ENCODE data around the gene HYLS1.

HYLS1 gene

GRCh38 chr11:125932301-125932700 lies 44.8 kb downstream of the HYLS1 start:
- TF ChIP-seq SPI1 (IDR thresholded peaks at IDR 0.05; ENCODE audit: borderline replicate concordance, low read depth), result no peak
- TF ChIP-seq, protein P1, sequence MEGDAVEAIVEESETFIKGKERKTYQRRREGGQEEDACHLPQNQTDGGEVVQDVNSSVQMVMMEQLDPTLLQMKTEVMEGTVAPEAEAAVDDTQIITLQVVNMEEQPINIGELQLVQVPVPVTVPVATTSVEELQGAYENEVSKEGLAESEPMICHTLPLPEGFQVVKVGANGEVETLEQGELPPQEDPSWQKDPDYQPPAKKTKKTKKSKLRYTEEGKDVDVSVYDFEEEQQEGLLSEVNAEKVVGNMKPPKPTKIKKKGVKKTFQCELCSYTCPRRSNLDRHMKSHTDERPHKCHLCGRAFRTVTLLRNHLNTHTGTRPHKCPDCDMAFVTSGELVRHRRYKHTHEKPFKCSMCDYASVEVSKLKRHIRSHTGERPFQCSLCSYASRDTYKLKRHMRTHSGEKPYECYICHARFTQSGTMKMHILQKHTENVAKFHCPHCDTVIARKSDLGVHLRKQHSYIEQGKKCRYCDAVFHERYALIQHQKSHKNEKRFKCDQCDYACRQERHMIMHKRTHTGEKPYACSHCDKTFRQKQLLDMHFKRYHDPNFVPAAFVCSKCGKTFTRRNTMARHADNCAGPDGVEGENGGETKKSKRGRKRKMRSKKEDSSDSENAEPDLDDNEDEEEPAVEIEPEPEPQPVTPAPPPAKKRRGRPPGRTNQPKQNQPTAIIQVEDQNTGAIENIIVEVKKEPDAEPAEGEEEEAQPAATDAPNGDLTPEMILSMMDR (IDR thresholded peaks at IDR 0.05; ENCODE audit: insufficient read depth, low read length), result no peak
- TF ChIP-seq POLR2AphosphoS5 (IDR thresholded peaks at IDR 0.05; ENCODE audit: low read depth), result no peak
- TF ChIP-seq, protein P2, sequence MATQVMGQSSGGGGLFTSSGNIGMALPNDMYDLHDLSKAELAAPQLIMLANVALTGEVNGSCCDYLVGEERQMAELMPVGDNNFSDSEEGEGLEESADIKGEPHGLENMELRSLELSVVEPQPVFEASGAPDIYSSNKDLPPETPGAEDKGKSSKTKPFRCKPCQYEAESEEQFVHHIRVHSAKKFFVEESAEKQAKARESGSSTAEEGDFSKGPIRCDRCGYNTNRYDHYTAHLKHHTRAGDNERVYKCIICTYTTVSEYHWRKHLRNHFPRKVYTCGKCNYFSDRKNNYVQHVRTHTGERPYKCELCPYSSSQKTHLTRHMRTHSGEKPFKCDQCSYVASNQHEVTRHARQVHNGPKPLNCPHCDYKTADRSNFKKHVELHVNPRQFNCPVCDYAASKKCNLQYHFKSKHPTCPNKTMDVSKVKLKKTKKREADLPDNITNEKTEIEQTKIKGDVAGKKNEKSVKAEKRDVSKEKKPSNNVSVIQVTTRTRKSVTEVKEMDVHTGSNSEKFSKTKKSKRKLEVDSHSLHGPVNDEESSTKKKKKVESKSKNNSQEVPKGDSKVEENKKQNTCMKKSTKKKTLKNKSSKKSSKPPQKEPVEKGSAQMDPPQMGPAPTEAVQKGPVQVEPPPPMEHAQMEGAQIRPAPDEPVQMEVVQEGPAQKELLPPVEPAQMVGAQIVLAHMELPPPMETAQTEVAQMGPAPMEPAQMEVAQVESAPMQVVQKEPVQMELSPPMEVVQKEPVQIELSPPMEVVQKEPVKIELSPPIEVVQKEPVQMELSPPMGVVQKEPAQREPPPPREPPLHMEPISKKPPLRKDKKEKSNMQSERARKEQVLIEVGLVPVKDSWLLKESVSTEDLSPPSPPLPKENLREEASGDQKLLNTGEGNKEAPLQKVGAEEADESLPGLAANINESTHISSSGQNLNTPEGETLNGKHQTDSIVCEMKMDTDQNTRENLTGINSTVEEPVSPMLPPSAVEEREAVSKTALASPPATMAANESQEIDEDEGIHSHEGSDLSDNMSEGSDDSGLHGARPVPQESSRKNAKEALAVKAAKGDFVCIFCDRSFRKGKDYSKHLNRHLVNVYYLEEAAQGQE (IDR thresholded peaks at IDR 0.05; ENCODE audit: insufficient replicate concordance, low read depth), result no peak
- no peak for TF ChIP-seq GABPA (IDR thresholded peaks at IDR 0.05; ENCODE audit: low read depth)
- Histone ChIP-seq H3K27ac (replicated peaks) (no peak overlapping the region), H3K4me3 (replicated peaks; ENCODE audit: insufficient read depth, low read length) (no peak overlapping the region), H3K27me3 (ENCODE audit: insufficient read depth, poor library complexity, severe bottlenecking) (peaks cover 2% of the 10 kb centered on the region)
- DNase-seq (ENCODE audit: low read depth in 1 of 2, low spot score in 1 of 2), result no peak

DNA sequence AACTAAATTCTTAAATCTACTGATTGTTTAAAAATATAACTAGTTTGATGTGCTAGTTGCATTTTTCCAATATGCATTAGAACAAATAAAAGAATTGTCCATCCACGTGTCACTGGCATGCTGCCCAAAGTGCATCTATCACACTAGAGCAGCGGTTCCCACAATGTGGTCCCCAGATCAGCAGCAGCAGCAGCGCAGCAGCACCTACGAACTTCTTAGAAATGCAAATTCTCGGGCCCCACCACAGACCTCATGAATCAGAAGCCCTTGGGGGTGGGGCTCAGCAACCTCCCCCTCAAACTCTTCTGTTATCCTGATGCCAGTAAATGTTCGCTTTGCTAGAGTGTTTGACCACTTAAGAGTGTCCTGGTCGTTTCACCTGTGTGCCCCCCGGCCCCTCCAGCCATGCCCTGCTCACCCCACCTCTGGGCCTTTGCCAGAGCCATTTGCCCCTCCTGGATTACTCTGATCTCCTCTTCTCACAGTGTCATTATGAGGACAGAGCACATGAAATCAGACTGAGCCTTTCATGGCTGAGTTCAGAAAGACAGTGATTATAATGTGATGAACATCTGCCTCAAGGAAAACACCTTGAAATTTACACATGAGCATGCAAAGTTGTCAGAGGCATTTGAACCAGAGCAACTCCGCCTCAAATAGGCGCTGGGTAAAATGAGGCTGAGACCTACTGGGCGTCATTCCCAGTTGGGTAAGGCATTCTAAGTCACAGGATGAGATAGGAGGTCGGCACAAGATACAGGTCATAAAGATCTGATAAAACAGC lies 45.8 kb downstream of the HYLS1 start:
- TF ChIP-seq SPI1 (IDR thresholded peaks at IDR 0.05; ENCODE audit: borderline replicate concordance, low read depth) (no peak), POLR2AphosphoS5 (IDR thresholded peaks at IDR 0.05; ENCODE audit: low read depth) (no peak), GABPA (IDR thresholded peaks at IDR 0.05; ENCODE audit: low read depth) (no peak)
- TF ChIP-seq, protein P2 (IDR thresholded peaks at IDR 0.05; ENCODE audit: insufficient replicate concordance, low read depth), result no peak
- TF ChIP-seq, protein P1 (IDR thresholded peaks at IDR 0.05; ENCODE audit: insufficient read depth, low read length), result no peak
- no peak overlapping the region for H3K4me3 ChIP-seq (replicated peaks; ENCODE audit: insufficient read depth, low read length)
- DNase-seq (ENCODE audit: low read depth in 1 of 2, low spot score in 1 of 2), result no peak
- H3K27me3 ChIP-seq (ENCODE audit: insufficient read depth, poor library complexity, severe bottlenecking), result peaks cover 2% of the 10 kb centered on the region
- H3K27ac ChIP-seq (replicated peaks), result no peak overlapping the region

GRCh38 chr11:125934473-125934872 lies 47.0 kb downstream of the HYLS1 start:
- peaks cover 2% of the 10 kb centered on the region for H3K27me3 ChIP-seq (ENCODE audit: insufficient read depth, poor library complexity, severe bottlenecking)
- no peak overlapping the region for H3K4me3 ChIP-seq (replicated peaks; ENCODE audit: insufficient read depth, low read length)
- TF ChIP-seq, protein P1 (IDR thresholded peaks at IDR 0.05; ENCODE audit: insufficient read depth, low read length), result no peak
- TF ChIP-seq, protein P2 (IDR thresholded peaks at IDR 0.05; ENCODE audit: insufficient replicate concordance, low read depth), result no peak
- no peak for DNase-seq (ENCODE audit: low read depth in 1 of 2, low spot score in 1 of 2)
- no peak overlapping the region for H3K27ac ChIP-seq (replicated peaks)

All from HL-60 (cell line).